Thoracic aorta (tissue), 2 donors: ENCODE results near the gene FBXW11. TPM values are rescaled to one million over a fixed set of nuclear protein-coding genes. Genes with fewer than 3 reads are reported as not detected.
A peak's percentile ranks its signal among the peaks of the same experiment; 100 is the strongest.

ENCODE experiments used
- ATAC-seq: fragments of 150-250 bp; one replicate; pipeline ENCODE4 v1.8.0; 2017; ENCODE audit warnings: low read depth; ENCODE audit not compliant: insufficient number of reproducible peaks, low FRiP score
- DNase-seq: peaks from one replicate; pipeline ENCODE4 v3.0.0-alpha.2; 2020; ENCODE audit warnings: low spot score
- H3K27ac ChIP-seq, 2 donors: fragments of 200-600 bp; sonication (generic); 1 replicate in 1 of 2; 2 replicates in 1 of 2; pipeline ENCODE4 v1.5.1; 2016; ENCODE audit warnings: mild to moderate bottlenecking in 2 of 2, moderate library complexity in 2 of 2
- H3K27me3 ChIP-seq: fragments of 200-600 bp; sonication (generic); replicated peaks from 2 replicates; pipeline ENCODE4 v1.6.0; 2016; ENCODE audit warnings: mild to moderate bottlenecking; ENCODE audit not compliant: insufficient read depth
- H3K36me3 ChIP-seq: fragments of 200-600 bp; sonication (generic); one replicate; pipeline ENCODE4 v1.5.1; 2016
- H3K4me1 ChIP-seq, 2 donors: fragments of 200-600 bp; sonication (generic); 1 replicate in 1 of 2; 2 replicates in 1 of 2; pipeline versions ENCODE4 v1.5.1 to v1.6.0; 2016; ENCODE audit warnings: low read depth in 2 of 2, mild to moderate bottlenecking in 1 of 2; ENCODE audit not compliant: control insufficient read depth in 1 of 2
- H3K4me3 ChIP-seq: fragments of 200-600 bp; sonication (generic); 2 replicates; pipeline ENCODE4 v1.5.1; 2016; ENCODE audit warnings: mild to moderate bottlenecking
- H3K9me3 ChIP-seq: fragments of 200-600 bp; sonication (generic); 2 replicates; pipeline ENCODE4 v1.5.1; 2016
- total RNA-seq, 2 donors: library from RNA; depleted of rRNA; stranded (reverse); fragments of >200 nt; gene quantifications; one replicate each; pipeline versions ENCODE4 v1.1.0 to v1.2.3, GENCODE V29; 2016
- TF ChIP-seq, protein P1 (sequence below): fragments of 200-600 bp; sonication (generic); IDR thresholded peaks from one replicate; pipeline ENCODE4 v1.5.1; 2019; ENCODE audit warnings: antibody characterized with exemption

FBXW11 gene
- 10 to 100 TPM; 77.8 to 91.2 TPM for total RNA-seq

DNA sequence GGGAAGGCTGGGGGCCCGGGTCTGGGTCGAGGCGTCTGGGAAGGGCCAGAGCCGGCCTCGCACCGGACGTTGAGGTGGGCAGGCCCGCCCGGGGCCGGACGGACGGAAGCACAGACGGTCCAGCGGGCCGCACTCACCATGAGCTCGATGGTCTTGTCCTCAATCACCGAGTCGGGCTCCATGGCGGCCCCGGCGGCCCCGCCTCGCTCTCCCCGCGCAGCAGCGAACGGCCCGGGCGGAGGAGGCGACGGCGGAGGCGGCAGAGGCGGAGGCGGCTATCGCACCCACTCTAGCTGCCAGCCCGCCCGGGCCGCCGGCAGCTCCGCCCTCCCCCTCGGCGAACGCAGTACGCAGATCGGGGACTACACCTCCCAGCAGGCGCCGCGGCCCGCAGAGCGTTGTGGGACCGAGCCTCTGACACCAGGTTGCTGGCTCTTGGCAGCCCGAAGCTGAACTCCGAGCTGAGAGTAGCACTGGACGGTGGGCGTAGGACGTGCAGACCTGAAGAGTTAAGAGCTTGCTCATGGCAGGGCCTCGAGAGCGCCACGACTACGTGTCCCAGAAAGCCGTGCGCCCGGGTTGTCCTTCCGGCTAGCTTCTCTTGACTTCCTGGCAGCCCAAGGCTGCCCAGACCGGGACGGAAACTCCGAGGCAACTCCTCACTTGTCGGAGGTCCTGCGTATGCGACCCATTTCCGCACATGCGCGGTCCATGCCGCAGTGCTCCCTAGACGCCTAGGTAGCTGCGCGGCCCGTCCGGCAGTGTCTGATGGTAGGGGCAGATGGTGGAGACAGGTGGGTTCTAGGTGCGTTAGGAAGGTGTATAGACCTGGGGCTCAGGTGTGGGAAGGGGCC lies at the start of gene FBXW11:
Gene FBXW11, minus strand, starts transcription at position 318 of the 854 bp plus-strand sequence. Its CDS starts 136 bp downstream, at position 182.
- Histone ChIP-seq H3K27ac (peak within 1 kb of the TSS; percentile 95 to 97), H3K4me3 (peak within 1 kb of the TSS; percentile 99), H3K36me3 (no peaks in the 10 kb centered on the region), H3K4me1 (peaks cover 29 to 46% of the 10 kb centered on the region in 2 donors), H3K27me3 (no peaks in the 10 kb centered on the region), H3K9me3 (no peaks in the 10 kb centered on the region)
- ATAC-seq (peak; percentile 83), DNase-seq (peak; percentile 74)
- TF ChIP-seq, protein P1, sequence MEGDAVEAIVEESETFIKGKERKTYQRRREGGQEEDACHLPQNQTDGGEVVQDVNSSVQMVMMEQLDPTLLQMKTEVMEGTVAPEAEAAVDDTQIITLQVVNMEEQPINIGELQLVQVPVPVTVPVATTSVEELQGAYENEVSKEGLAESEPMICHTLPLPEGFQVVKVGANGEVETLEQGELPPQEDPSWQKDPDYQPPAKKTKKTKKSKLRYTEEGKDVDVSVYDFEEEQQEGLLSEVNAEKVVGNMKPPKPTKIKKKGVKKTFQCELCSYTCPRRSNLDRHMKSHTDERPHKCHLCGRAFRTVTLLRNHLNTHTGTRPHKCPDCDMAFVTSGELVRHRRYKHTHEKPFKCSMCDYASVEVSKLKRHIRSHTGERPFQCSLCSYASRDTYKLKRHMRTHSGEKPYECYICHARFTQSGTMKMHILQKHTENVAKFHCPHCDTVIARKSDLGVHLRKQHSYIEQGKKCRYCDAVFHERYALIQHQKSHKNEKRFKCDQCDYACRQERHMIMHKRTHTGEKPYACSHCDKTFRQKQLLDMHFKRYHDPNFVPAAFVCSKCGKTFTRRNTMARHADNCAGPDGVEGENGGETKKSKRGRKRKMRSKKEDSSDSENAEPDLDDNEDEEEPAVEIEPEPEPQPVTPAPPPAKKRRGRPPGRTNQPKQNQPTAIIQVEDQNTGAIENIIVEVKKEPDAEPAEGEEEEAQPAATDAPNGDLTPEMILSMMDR = no peak

DNA sequence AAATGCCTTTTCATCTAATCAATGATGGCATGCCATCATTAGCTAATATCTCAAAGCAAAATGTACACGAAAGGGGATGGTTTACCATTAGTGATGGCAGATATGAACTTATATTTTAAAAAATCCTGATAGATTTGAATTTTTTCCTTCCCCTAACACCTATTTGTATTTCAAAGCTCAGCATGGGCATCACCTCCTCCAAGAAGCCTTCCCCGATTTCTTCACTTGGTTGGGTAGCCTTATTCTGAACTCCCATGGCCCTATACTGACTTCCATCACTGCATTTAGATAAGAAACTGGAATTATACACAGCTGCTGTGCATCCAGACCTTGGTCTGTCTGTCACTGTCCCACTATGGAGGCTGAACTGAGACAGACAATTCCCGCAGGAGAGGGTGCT lies 49.6 kb upstream of the FBXW11 start:
- Histone ChIP-seq H3K27ac (no peak overlapping the region), H3K4me1 (no peaks in the 10 kb centered on the region), H3K36me3 (peaks cover 8% of the 10 kb centered on the region), H3K27me3 (no peaks in the 10 kb centered on the region), H3K4me3 (no peak overlapping the region), H3K9me3 (no peaks in the 10 kb centered on the region)
- no peak for ATAC-seq
- DNase-seq = no peak
- TF ChIP-seq, protein P1 = no peak

DNA sequence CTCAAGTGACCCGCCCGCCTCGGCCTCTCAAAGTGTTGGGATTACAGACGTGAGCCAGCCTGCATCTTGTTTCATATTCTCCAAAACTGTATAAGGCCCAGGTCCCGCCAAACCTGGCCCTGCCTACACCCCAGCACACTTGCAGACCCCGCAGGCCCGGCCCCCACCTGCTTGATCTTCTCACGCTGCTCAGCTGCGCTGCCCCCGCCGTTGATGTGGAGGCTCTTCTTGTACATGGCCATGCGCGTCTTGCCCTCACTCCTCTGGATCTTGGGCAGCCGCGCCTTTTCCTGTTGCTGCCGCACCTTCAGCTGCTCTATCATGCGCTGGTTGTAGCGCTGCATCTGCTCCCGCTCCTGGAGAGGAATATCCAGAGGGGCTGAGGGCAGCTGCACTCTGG lies 49.0 kb upstream of the FBXW11 start:
- ATAC-seq = no peak
- H3K4me3 ChIP-seq = no peak overlapping the region
- TF ChIP-seq, protein P1 = no peak
- no peaks in the 10 kb centered on the region for H3K9me3 ChIP-seq
- H3K4me1 ChIP-seq = no peaks in the 10 kb centered on the region
- DNase-seq = no peak
- no peak overlapping the region for H3K27ac ChIP-seq
- H3K36me3 ChIP-seq = peaks cover 2% of the 10 kb centered on the region
- no peaks in the 10 kb centered on the region for H3K27me3 ChIP-seq

DNA sequence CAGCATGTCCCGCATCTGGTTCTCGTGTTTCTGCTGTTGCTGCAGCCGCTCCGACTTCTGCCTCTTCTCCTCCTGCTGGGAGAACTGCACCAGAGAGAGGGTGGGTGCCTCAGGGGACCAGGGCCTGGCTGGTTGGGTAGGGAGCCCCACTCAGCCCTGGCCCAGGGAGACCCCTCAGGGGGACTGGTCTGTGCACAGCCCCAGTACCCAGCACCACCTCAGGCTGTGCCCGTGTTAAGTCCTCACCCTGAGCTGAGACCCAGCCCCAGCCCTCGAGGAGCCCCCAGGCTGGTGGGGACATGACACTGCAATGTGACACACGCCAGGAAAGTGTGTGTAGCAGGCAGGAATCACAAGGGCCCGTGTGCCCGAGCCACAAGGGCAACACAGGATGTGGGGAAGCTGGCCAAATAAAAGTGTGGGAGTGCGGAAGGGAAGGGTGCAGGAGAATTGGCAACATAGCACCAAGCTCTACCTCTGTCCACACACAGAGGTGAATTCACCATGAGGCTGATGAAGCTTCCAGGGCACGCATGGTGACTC lies 48.2 kb upstream of the FBXW11 start:
- H3K9me3 ChIP-seq = no peaks in the 10 kb centered on the region
- no peaks in the 10 kb centered on the region for H3K27me3 ChIP-seq
- H3K36me3 ChIP-seq = no peaks in the 10 kb centered on the region
- TF ChIP-seq, protein P1 = no peak
- DNase-seq (no peak), ATAC-seq (no peak)
- H3K27ac ChIP-seq = no peak overlapping the region
- no peak overlapping the region for H3K4me3 ChIP-seq
- no peaks in the 10 kb centered on the region for H3K4me1 ChIP-seq

DNA sequence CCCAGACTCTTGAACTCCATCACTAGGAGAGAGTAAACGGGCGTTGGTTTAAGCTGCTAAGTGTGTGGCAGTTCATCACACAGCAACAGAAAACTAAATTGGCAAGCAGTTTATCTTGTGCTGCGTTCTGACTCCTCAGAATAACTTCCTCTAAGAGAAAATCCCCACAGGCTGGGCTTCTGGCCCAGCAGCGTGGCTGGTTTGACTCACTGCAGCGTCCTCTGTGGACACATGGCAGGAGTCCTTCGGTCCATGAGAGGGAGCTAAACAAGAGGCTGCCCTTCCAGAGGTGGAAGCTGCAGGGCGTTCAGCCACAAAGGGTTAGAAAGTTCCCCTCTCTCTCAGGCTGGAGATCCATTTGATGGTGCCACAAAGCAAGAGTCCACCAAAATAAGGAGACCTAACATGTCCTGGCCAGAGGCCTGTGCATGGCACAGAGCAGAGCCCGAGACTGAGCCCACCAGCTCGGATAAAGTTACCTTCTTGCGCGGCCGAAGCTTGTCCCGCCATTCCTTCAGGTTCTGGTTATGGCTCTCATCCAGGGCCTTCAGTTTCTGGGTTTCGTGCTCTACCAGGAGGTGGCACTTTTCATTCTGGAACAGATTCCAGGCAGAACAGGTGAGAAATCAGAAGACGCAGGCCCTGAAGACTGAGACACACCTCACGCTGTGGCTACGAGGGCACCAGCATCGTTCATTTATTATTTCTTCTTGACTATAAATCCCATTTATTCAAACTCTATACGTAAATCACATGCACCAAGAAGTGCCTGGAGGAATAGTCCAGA lies 46.2 kb upstream of the FBXW11 start:
- H3K27me3 ChIP-seq = no peaks in the 10 kb centered on the region
- no peaks in the 10 kb centered on the region for H3K4me1 ChIP-seq
- H3K27ac ChIP-seq = peak overlapping the region in 1 of 2 donors; percentile 5
- ATAC-seq (peak; percentile 68), DNase-seq (no peak)
- no peaks in the 10 kb centered on the region for H3K9me3 ChIP-seq
- no peak overlapping the region for H3K4me3 ChIP-seq
- TF ChIP-seq, protein P1 = no peak
- H3K36me3 ChIP-seq = no peaks in the 10 kb centered on the region
